HG02840 (cell line): Measurements from ENCODE around the gene MAGI3.
"Not testable (repeated sequence)": the region's sequence is repeated elsewhere in the genome, so short reads cannot be mapped to it uniquely, and the experiment has no call there.

Experiments
- ATAC-seq: cut with Tn5 transposase; IDR thresholded peaks from one replicate; pipeline ENCODE4 v1.9.1; 2021; ENCODE audit warnings: mild to moderate bottlenecking, moderate library complexity, moderate number of reproducible peaks; ENCODE audit not compliant: unreplicated experiment, low FRiP score

The MAGI3 gene

DNA sequence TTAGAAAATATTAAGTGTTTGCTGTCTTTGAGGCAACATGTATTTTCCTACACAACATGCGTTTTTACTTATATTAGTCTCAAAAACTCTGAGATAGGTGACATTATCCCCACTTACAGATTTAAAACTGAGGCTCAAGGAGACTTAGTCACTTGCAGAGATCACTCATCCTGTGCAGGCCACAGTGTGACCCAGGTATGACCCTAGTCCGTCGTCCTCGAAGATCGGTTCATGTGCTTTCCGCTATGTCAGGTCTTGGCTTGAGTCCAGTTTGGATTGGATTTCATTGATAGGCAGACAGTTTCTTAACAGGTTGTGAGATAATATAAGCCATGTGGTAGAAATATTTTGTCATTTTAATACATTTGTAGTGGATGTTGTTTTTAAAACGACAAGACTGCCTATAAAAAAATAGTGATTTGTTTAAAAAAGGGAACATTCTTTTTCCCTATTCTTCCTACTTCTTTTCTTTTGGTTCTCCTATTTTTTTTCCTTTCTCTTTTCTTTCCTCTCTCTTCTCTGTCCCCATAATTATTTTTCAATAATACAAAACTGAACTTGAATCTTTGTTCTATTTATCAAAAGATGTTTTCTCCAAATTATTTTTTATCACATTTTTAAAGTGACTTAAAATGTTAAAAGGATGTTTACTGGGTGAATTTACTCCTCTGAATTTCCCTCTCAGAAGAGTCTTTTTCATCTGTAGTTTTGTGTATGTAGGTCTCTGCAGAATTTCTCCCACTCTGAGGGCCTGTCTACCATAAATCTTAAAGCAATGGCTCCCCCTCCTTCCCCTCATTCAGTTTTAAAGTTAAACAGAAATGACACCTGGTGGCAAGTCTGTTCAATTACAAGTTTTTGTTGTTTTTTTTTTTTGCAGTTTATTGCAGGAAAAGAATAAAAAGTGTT, 287.2 kb downstream of the MAGI3 start:
- no peak for ATAC-seq

DNA sequence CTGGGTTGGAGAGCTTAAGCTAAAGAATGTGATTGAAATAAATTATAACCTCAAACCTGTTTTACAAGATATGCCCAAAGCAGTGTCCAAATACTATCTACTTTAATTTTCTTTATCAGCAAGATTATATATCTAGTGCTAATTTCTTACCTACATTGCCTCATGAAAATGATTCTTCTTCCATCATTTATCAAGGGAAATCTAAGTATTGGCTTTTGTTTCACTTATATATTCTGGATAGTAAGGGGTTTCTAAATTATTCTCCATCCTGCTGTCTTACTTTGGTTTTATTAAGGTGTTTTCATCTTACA, 287.8 kb downstream of the MAGI3 start:
- no peak for ATAC-seq

DNA sequence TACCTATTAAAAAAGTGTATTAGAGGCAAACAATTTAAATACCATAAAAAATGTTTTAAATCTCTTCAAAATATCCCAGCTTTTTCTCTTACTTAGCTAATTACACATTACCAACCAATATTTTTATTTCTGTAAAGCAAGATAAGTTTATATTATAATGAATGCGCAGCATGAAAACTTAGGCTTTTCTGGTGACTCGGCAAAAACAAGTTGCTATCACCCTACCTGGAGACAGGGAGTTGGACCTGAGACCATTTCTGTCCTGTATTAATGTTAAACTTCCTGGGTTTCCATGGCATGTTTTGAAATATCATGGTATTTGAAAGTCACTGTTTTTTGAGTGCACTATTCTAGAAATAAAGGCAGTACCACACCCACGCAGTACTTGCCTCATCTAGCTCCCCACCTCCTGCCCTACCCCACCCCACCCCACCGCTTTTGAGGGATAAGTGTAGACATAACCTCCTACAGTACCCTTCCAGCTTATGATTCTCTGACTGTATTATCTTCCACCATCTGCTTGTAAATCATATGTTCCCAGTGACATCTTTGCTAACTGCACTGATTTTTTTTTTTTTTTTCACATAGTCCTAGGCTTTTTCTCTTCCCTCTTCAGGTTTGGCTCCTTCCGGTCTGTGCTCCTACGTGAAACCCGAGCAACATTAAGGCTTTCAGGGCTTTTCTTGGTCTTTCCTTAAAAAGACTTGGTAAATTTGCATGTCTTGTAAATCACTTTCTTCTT, 291.5 kb downstream of the MAGI3 start:
- no peak for ATAC-seq

DNA sequence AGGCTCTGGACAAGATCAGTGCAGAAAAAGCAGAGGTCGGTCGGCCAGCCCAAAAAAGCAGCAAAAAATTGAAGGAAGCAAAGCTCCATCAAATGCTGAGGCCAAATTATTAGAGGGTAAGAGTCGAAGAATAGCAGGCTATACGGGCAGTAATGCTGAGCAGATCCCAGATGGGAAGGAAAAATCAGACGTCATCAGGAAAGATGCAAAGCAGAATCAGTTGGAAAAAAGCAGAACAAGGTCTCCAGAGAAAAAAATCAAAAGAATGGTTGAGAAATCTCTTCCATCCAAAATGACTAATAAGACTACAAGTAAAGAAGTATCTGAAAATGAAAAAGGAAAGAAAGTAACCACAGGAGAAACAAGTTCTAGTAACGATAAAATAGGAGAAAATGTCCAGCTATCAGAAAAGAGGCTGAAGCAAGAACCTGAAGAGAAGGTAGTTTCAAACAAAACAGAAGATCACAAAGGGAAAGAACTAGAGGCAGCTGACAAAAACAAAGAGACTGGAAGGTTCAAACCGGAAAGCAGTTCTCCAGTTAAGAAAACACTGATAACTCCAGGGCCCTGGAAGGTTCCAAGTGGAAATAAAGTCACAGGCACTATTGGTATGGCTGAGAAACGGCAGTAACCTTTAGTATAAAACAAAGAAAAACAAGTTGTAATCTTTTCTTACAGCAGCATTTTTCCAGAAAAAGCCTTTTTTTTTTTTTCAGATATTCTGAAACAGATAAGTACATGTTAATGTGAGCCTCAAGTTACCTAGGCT, 293.3 kb downstream of the MAGI3 start:
- ATAC-seq = no peak

DNA sequence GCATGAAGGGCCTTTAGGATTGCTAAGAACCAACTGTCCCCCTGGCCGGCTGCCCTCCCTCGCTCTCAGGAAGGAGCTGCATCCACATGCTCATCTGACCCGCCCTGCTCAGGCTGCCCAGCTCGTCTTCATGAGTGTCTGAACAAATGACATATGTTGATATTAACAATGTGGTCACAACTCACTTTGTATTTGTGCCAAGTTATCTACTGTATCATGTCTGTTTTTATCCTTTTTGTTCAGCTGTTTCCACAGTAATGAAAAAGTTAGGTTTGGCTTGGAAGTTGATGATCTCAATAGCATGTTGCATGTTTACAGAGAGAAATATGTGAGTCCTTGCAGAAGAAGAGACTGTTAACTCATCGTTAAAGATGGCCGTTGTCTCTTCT, 293.8 kb downstream of the MAGI3 start:
- no peak for ATAC-seq

DNA sequence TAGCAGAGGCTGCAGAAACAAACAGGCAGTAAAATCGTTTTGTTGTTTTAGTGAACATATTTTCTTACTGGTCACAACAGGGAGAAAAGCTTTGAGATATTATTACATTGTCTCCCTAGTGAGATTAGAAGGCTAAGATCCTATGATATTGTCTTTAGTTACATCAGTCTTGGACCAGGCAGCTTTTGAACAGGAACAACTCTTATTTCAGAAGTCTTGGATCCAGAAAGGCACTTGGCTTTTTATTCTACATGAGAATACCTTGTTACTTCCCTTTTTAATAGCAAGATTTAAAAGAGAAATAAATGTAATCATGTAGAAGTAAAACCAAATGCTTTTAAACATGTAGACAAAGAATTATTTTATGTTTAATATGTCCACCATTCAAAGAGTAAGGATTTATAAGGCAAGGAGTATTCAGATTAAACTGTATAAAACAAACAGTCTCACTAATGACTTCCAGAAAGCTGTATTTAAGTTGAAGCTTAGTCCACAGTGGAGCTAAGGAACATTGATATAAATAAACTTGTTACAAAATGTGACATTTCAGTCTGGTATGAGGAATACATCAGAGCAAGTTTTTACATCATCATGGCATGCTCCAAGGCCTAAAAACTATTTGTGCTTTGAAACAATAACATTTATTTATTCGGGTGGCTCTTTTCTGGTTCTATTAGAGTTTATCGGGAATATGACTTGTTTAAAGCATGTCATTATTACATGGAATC, 296.7 kb downstream of the MAGI3 start:
- ATAC-seq = no peak

DNA sequence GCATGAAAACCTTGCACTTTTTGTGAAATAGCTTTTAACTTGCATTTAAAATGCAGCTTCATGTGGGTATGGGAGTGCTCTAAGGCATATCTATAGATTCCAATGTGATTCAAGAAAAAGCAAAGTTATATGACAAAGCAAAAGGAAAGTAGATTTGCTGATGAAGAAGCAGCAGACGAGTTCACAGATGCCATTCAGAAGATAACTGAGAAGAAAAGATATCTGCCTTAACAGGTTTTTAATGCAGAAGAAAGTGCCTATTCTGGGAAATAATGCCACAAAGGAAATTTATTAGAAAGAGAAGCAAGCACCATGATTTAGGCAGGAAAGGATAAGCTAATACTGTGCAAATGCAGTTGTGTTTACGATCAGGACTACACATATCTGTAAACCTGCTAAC, 300.9 kb downstream of the MAGI3 start:
- ATAC-seq = no peak

DNA sequence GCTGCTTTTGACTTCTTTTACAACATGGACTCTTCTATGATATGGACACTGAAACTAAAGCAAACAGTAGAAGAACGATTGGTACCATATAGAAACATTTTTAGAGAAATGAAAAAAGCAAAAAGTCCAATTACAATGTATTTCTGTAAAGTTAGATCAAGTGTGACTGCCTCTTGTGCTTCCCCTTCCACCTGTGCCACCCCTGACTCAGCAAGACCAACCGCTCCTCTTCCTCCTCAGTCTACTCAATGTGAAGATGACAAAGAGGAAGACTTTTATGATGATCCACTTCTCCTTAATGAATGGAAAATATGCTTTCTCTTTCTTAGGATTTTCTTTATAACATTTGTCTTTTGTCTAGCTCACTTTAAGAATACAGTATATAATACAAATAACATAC, 302.0 kb downstream of the MAGI3 start:
- ATAC-seq = no peak

DNA sequence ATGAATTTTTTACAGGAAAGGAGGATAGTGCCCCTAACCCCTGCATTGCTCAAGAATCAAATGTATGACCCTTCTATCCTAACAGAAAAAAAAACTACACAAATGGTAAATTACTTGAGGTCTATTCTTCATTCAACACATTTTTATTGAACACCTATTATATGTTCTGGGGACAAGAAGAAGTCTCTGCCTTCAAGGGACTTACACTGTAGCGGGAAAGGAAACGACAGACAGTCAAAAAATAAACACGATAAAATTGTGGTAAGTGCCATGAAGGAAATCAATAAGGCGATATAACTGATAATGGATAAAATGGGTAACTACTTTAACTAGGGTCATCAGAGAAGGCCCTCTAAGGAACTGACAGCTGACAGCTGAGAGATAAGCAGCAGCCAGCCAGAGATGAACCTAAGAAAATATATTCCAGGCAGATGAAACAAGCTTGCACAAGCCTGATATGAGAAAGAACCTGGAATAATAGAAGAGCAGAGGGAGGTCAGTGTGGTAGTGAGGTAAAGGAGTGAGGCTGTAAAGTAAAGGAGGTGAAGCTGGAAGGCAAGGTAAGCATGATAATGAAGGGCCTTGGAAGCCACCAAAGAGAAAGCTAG, 302.6 kb downstream of the MAGI3 start:
- ATAC-seq = no peak

DNA sequence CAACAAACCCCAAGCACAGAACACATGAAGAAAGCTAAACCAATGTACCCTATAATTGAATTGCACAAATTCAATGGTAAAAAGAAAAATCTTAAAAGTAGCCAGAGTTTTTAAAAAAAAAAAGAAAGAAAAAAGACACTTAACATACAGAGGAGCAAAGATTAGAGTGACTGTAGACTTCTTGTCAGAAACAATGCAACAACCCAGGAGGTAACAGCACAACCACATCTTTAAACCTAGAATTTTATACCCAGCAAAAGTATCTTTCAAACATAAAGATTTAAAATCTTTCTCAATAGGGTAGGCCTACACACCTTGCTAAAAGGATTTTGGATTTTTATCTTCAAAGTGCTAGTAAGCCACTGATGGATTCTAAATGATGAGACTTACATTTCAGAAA, 304.6 kb downstream of the MAGI3 start:
- ATAC-seq = no peak

DNA sequence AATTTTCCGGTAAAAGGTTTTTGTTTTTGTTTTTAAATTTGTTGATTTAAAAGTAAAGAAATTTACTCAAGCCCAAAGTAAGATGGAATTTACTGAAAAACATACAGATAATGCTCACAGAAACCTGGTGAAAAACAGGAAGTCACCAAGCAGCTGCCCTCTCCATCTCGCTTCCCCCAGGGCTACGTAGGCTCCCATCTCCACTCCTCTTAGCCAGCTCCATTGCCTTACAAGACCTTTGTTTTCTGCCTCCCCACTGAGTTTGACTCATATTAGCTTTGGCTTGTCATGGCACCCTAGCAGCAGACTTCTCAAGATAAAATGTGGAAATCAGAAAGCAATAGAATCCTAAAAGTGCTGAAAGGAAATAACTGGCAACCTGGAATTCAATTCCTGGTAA, 311.1 kb downstream of the MAGI3 start:
- ATAC-seq = no peak

DNA sequence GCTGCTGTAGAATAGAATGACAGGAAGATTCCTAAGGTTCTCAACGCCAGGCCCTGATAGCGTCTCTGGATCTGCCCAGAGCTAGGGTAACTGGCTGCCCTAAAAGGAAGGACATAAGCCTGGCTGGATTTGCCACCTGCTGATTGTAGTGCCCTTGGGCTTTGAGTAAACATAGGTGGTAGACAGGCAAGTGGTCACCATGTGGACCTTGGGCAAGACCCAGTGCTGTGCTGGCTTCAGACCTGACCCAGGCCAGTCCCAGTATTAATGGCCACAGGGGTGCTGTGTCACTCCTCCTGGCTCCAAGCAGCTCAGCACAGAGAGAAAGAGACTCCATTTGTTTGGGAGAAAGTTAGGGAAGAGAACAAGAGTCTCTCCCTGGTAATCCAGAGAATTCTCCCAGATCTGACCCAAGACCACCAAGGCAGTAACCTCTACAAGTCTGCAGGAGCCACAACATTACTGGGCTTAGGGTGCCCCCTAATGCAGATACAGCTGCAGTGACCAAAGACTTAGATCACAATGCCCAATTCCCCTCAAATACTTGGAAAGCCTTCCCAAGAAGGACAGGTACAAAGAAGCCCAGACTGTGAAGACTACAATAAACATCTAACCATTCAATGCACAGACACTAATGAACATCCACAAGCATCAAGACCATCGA, 324.4 kb downstream of the MAGI3 start:
- no peak for ATAC-seq

DNA sequence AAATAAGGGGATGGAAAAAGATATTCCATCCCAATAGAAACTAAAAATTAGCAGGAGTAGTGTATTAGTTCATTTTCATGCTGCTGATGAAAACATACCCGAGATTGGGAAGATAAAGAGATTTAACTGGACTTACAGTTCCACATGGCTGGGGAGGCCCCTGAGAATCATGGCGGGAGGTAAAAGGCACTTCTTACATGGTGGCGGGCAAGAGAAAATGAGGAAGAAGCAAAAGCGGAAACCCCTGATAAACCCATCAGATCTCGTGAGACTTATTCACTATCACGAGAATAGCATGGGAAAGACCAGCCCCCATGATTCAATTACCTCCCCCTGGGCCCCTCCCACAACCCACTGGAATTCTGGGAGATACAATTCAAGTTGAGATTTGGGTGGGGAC, 327.2 kb downstream of the MAGI3 start:
- ATAC-seq = not testable (repeated sequence)

DNA sequence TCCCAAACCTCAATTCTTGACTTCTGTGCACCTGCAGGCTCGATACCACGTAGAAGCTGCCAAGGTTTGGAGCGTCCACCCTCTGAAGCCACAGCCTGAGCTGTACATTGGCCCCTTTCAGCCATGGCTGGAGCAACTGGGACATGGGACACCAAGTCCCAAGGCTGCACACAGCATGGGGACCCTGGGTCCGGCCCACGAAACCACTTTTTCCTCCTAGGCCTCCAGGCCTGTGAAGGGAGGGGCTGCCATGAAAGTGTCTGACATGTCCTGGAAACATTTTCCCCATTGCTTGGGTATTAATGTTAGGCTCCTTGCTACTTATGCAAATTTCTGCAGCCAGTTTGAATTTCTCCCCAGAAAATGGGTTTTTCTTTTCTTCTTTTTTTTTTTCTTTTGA, 328.3 kb downstream of the MAGI3 start:
- not testable (repeated sequence) for ATAC-seq

DNA sequence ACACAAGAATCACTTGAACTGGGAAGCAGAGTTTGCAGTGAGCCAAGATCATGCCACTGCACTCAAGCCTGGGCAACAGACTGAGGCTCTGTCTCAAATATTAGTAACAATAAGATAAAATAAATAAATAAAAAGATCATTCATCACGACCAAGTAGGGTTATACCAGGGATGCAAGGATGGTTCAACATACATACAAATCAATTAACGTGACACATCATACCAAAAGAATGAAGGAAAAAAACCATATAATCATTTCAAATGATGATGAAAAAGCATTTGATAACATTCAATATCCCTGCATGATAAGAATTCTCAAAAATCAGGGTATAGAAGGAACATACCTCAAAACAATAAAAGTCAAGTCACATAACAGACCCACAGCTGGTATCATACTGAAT, 330.7 kb downstream of the MAGI3 start:
- ATAC-seq = no peak

DNA sequence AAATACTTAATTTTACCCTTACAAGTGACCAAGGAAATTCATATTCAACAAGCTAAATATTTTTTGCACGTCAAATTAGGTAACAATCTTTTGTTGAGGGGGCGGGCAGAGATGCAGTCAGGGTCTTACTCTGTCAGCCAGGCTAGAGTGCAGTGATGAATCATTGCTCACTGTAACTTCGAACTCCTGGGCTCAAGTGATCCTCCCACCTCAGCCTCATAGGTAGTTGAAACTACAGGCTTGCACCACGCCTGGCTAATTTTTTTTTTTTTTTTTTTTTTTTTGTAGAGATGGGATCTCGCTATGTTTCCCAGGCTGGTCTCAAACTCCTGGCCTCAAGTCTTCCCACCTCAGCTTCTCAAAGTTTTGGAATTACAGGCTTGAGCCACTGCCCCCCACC, 342.5 kb downstream of the MAGI3 start:
- no peak for ATAC-seq

DNA sequence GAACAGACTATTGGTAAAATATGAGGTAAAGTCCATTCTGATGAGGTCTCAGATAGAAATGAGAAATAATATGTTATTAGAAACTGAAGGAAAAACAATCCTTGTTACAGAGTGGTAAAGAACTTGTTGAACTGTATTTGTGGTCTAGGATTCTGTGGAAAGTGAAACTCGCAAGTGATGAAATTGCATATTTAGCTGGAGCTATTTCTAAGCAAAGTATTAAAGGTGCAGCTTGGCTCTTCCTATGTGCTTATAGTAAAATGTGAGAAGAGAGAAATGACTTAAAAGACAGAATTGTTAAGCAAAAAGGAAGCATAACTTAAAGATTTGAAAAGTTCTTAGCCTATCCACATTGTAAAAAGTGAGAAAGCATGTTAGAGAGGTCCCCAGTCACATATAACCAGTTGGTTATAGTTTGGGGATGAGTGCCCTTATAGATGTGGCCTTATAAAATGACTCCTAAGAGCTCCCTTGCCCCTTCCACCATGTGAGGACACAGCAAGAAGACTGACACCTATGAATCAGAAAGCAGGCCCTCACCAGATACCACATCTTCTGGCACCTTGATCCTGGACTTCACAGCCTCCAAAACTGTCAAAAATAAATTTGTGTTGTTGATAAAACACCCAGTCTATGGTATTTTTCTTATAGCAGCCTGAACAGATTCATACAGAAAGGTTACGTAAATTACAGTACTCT, 344.2 kb downstream of the MAGI3 start:
- ATAC-seq = no peak
